Activated CD8-positive, alpha-beta memory T cell treated with anti-CD3 and anti-CD28 coated beads, Interleukin-2, amount 50 U/mL, for 24 hours (primary cell): Measurements from ENCODE around the gene SAMD5.

Experiments used
- DNase-seq: peaks from one replicate; pipeline ENCODE4 v3.0.0-alpha.2; 2020; ENCODE audit errors: extremely low read depth

The SAMD5 gene

DNA sequence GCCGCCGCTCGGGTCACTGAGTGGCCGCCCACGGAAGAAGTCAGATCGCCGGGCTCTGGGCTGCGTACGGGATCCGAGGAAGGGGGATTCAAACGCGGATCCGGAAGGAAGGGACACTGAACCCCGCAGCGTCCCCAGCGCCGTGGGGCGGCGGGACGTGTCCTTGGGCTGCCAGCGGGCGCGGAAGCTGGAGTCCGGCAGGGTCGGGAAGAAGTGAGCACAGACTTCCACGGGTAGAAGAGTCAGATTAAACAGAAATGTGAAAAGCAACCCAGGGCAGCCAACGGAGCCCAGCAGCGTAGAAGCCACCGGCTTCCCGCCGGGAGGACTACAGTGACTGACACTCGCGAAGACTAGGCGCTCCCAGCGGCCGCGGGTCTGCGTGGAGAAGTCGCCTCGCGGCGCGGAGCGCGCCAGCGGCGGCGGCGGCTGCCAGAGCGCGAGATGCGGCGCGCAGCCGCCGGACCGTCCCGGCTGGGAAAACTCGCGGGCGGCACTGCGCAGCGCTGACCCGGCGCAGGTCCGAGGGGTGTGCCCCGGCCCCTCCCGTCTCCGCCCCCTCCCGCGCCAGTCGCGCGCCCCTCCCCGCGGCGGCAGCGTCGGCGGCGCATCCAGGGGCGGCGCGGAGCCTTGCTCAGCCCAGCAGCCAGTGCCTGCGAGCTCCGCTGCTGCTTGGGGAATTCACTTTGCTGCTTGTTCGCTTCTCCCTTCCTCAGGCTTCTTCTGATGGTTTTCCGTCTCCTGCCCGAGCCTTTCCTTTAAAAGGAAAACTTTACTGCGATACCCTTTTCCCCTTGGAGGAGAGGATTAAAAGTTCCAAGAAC is at the start of gene SAMD5:
TSS of gene SAMD5 (plus strand) at position 649 of the 824 bp plus-strand sequence. CDS start 239 bp downstream, outside the sequence.
- DNase-seq, result no peak

DNA sequence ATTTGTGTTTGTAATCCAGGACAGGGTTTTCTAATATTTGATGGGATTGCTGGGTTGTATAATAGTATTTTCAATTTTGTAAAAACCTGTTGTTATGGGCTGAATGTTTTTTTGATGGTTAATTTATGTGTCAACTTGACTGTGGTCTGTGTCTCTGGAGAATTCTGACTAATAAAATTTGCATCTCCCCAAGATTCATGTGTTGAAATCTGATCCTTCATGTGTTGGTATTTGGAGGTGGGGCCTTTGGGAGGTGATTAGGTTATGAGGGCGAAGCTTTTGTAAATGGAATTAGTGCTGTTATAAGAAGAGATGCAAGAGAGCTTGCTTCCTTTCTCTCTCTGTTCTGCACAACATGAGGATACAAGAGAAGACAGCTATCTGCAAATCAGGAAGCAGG is 48.7 kb upstream of the SAMD5 start:
- no peak for DNase-seq

- no peak for DNase-seq
These were observed 44.8 kb upstream of the SAMD5 start for GRCh38 chr6:147463651-147464050.

GRCh38 chr6:147467428-147467827 is 41.1 kb upstream of the SAMD5 start:
- DNase-seq, result no peak

GRCh38 chr6:147467886-147468285 is 40.6 kb upstream of the SAMD5 start:
- no peak for DNase-seq

- no peak for DNase-seq
These were observed 39.9 kb upstream of the SAMD5 start for GRCh38 chr6:147468634-147469033.

DNA sequence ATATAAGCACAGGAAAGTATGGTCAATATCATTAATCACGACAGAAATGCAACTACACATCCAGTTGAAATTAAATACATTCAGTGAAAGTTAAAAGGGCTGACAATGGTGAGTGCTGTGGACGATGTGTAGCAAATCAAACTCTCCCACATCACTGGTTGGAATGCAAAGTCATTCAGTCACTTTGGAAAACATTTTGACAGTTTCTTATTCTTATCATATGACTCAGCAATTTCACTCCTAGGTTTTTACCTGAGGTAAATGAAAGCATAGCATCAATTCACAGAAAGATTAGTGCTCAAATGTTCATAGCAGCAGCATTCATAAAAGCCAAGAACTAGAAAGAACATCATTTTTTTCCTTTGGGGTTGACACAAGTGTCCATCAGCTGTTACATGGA is 28.6 kb upstream of the SAMD5 start:
- no peak for DNase-seq

- no peak for DNase-seq
These were observed 21.8 kb upstream of the SAMD5 start for GRCh38 chr6:147486683-147487082.

- DNase-seq, result no peak
These were observed 11.0 kb upstream of the SAMD5 start for GRCh38 chr6:147497472-147497871.

DNA sequence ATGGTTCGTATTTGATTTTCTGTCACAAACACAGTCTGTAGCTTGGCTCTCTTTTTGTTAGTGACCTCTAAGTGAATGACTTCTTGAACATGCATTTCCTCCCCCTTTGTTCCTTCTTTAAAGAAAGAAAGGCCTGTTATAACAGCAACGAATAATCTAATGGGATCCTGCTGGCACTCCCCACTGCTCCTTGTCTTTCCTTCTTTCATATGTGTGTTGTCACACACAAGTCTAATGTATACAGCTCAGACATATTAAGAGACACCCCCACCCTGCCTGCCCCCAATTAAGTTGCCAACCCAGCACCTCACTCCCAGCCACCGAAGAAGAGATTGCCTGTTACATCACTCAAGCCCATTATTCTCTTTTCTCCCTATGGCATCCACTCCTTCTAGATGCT is 4.9 kb upstream of the SAMD5 start:
- DNase-seq, result no peak

- DNase-seq, result no peak
These were observed 3.6 kb upstream of the SAMD5 start for GRCh38 chr6:147504848-147505247.

GRCh38 chr6:147506704-147507114 is 1.8 kb upstream of the SAMD5 start:
- no peak for DNase-seq

DNA sequence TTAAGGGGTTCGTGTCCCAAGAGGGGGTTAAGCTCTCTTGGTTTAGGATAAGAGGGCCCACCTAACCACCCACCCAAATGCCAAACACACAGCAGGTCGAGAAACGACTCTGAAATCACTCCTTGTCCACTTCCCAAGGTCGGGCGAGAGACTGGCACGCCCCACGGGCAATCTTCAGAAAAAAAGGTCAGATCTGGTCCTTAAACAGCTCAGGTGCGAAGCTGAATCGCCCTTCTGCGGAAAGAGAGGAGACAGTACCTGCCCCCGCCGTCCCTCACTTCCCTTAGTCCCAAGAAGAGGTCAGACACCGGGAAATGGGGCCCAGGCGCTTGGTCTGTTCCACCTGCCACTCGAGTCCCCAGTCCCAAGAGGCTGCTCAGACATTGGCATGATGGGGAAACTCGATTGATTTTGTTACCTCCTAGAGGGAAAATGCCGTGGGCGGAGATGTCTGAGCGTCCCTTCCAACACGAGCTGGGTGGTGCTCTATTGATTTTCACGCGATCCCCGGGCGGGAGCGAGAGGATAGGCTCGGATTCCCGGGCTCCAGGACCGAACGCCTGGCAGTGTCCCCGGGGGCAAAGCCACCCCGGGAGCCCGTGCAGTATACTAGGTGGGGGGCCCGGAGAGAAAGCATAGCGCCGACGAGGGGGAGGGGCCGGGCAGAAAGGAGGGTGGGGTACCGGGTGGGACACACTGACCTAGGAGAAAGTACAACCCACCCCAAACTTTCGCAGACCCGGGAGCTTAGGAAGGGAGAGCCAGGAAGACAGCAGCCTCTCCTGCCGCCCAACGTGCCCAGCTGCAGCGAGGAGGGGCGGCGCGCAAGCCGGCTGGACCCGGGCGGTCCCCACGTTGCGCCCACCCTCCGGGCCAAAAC is 1.1 kb upstream of the SAMD5 start:
- DNase-seq, result no peak

- DNase-seq, result no peak
These were observed 547 bp downstream of the SAMD5 start for GRCh38 chr6:147508866-147509608.

DNA sequence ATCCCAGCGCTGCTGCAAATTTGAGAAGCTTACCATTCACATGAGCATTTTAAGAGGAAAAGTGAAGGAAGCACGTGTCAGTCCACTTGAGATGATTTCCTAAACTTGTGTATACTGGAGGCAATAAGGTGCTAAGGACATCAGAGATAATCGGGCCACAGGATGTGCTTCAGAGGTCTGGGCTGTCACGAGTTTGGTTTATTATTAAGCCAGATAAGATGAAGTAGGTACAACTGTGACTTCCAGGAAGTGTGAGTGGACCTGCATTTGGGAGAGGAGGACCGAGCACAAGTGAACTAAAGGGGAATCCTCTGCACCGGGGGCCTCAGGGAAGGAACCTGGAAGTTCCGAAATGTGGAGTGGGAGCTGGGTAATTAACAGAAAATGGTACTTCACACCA is 1.4 kb downstream of the SAMD5 start:
- no peak for DNase-seq

DNA sequence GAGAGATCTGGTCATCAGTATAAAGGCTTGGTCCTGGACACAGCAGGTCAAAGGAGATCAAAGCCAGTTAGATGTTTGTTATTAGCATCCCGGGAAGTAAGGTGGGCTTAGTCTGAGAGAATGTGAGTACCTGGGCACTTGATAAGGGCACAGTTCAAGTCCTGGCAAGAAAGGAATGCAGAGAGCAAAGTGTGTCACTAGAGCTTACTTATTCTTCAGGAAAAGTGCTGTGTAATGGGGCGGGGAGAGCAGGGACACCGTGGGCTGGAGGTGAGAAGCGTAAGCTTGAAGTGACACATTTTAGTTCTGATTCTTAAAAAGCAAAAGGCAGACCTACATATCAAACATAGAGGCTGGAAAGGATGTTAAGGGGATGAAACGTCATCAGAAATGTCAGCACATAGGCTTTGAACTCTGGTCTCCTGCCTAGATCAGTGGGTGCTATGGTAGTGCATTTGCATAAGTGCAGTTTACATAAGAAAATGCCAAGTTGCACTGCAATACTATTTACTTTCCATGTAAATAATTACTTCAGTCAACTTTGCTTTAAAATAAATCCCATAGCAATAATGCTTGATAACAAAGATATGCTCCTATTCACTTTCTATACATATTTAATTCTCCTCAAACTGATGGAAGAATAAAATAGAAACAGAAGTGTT is 2.6 kb downstream of the SAMD5 start:
- no peak for DNase-seq

DNA sequence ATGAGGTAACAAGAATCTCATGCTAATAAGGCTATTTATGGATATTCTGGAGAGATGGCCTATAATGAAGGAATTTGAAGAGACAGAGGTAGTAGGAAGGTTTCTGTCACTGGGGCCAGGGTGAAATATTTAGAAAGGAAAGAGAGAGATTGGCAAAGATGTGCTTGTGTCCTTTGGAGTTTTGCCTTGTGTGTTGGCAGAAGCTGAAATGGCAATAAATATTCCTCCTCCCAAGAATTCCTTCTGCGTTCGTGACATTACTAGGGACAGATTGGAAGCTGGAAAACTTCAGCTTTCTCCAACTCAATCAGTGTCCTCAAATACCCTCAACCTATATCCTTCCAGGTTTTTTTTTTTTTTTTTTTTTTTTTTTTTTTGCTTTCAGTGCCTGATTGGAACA is 6.3 kb downstream of the SAMD5 start:
- DNase-seq, result no peak

DNA sequence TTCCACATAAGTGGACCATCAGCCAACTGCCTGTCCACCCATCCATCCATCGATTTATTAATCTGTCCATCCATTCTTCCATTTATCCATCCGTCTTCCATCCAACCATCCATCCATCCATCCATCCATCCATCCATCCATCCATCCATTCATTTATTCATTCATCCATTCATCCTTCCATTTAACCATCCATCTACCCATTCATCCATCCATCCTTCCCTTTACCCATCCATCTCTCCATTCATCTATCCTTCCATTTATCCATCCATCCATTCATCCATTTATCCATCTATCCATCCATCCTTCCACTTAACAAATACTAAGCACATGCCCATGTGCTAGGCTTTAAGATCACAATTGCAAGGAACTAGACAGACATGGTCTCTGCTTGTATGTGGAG is 6.8 kb downstream of the SAMD5 start:
- DNase-seq, result no peak

GRCh38 chr6:147522597-147522996 is 14.1 kb downstream of the SAMD5 start:
- DNase-seq, result no peak

GRCh38 chr6:147525519-147526209 is 17.2 kb downstream of the SAMD5 start:
- no peak for DNase-seq

DNA sequence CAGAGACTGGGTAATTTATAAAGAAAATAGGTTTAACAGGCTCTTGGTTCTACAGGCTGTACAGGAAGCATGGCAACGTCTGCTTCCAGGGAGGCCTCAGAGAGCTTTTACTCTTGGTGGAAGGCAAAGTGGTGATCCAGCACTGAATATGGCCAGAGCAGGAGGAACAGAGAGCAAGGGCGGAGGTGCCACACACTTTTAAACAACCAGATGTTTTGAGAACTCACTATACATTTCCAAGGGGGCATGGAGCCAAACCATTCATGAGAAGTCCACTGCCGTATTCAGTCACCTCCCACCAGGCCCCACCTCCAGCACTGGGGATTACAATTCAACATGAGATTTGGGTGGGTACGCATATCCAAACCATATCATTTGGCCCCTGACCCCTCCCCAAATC is 18.7 kb downstream of the SAMD5 start:
- no peak for DNase-seq
